22Rv1 (cell line): ENCODE data around the gene CREG1.

Source experiments
- CTCF ChIP-seq: fragments of 450-650 bp; IDR thresholded peaks from 2 replicates; pipeline ENCODE4 v1.5.1; 2017; ENCODE audit warnings: mild to moderate bottlenecking
- ZFX ChIP-seq: fragments of 450-650 bp; IDR thresholded peaks from 2 replicates; pipeline ENCODE4 v1.6.1; 2017; ENCODE audit warnings: antibody characterized with exemption, borderline replicate concordance

GRCh38 chr1:167579986-167580385 lies 26.4 kb upstream of the CREG1 start:
- TF ChIP-seq CTCF (no peak), ZFX (no peak)
